Activated CD8-positive, alpha-beta memory T cell treated with anti-CD3 and anti-CD28 coated beads for 36 hours (primary cell): Measurements from ENCODE around the gene GPRC5D. TPM values are rescaled to one million over a fixed set of nuclear protein-coding genes. Genes with fewer than 3 reads are reported as not detected.

Source experiments
- CTCF ChIA-PET: fragments of 350-600 bp; sonication (Branson Sonifier 250); formaldehyde crosslinking; loops from one replicate; lab custom pipeline; 2021; ENCODE audit warnings: antibody characterized with exemption; lab: Charles Lee
- POLR2A ChIA-PET: fragments of 350-600 bp; sonication (Branson Sonifier 250); formaldehyde crosslinking; loops from one replicate; lab custom pipeline; 2021; ENCODE audit warnings: antibody characterized with exemption; lab: Charles Lee
- total RNA-seq, 2 experiments: library from RNA; stranded (reverse); gene quantifications; one replicate each; pipeline ENCODE4 v1.2.3, GENCODE V29; 2021

GPRC5D gene
- total RNA-seq, 2 experiments from 2014 or later, result not detected

GRCh38 chr12:12898136-12898717 lies 53.7 kb downstream of the GPRC5D start:
- ChIA-PET POLR2A (no interaction called here), CTCF (no interaction called here)

DNA sequence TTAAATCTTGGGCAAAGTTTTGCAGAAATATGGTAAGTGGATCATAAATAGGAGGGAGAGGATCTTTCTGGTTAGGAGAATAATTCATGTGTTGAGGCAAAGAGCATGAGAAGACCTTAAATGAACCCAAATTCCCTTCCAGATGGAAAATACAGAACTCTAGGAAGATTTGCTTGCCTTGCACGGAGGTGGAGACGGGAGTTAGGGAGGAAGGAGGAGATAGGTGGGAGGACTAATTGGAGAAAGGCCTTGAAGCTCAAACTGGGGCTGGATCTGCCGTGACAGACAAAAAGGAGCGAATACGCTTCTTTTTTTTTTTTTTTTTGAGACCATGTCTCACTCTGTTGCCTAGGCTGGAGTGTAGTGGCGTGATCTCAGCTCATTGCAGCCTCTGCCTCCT lies 54.7 kb downstream of the GPRC5D start:
- ChIA-PET POLR2A (no interaction called here), CTCF (no interaction called here)

DNA sequence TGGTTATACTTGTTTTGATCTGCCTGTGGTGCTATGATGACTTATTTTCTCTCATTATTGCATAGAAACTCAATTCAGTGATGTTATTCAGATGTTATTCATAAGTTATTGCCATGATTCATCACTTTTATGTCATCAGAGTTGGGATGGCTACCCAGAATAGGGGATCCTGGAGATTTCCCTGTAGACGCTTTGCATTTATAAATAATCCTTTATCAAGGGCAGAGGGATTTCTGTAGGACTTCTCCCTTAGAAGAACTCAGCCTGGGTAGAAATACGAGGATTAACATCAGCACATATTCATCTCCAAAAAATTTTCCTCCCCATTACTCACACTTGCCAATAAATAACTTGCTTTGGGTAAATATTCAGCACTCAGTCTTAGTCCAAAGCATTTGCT lies 55.7 kb downstream of the GPRC5D start:
- POLR2A ChIA-PET, result no interaction called here

GRCh38 chr12:12893438-12893837 lies 58.5 kb downstream of the GPRC5D start:
- ChIA-PET POLR2A (no interaction called here), CTCF (no interaction called here)

More for the DNA sequence above, 55.7 kb downstream of the GPRC5D start:
- CTCF ChIA-PET, result interaction anchor here (0.6 to 0.7 kb wide), 2 partner anchors 64 to 125 kb away, joined by 3 to 4 read pairs; no protein-coding TSS in a partner anchor

DNA sequence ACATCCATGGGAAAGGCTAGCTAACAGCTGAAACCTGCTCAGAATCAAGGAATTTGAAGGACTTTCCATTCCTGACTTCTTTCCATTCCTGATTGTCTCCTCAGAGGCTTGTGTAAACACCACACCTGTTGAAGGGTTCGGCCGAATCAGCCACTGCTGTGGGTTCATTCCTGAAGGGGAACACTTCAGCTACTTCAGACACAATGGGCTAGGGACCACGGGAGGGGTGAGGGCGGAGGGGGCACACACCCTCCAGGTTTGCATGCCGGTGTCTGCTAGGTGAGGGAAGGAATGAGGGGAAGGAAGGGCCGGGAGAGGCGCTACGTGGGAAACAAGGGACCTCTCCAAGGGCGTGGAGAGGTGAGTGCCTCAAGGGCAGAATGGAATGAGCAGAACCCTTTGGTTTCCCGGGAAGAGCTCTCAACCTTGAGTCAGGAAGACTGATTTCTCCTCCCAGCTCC lies 59.3 kb downstream of the GPRC5D start:
- ChIA-PET CTCF (interaction anchor here (0.6 kb wide), 1 partner anchor 9 kb away, joined by 4 read pairs; no protein-coding TSS in a partner anchor), POLR2A (no interaction called here)

GRCh38 chr12:12891881-12892355 lies 60.1 kb downstream of the GPRC5D start:
- CTCF ChIA-PET, result interaction anchor here (0.7 to 1.4 kb wide), 2 partner anchors 24 to 410 kb away, joined by 3 to 4 read pairs; no protein-coding TSS in a partner anchor
- POLR2A ChIA-PET, result no interaction called here

DNA sequence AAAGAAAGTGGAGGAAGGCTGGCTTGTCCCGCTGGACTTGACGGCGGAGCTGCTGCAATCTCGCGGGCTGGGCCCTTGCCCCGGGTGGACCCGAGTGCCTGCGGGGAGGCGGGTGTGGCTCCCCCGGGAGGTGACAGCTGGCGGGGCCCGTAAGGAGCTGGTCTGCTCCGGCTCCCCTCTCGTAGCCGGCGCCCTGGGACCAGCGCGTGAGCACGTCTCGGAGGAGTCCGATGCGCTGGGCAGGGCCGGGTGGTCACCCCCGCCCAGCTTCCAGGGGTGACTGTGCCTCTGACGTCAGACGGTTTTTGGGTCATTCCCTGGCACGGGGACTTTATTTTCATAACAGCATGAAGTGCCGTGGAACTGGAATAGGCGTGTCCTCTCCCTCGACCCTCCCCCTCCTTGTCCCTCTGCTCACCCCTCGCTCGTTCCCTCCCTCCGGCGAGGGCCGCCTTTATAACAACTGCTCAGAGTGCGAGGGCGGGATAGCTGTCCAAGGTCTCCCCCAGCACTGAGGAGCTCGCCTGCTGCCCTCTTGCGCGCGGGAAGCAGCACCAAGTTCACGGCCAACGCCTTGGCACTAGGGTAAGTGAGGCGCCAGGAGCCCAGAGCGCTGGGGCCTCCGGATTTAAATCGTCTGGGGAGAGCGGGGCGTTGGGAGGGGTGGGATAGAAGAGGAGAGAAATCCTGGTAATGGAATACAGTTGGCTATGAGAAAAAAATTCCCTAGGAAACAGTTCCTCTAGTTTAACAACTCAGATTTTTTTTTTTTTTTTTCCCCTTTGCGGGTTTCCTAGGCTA lies 60.7 kb downstream of the GPRC5D start, which contains the start of gene GPRC5A:
Gene GPRC5A (plus strand): TSS at position 483 of the 801 bp plus-strand sequence. CDS start 16,688 bp downstream, outside the sequence.
- POLR2A ChIA-PET, result interaction anchor here (0.6 kb wide), 1 partner anchor 154 kb away, joined by 3 read pairs; no protein-coding TSS in a partner anchor
- CTCF ChIA-PET, result interaction anchor here (0.7 to 1.4 kb wide), 2 partner anchors 25 to 410 kb away, joined by 3 to 4 read pairs; no protein-coding TSS in a partner anchor

Other genes with a start within 250 kb of the GPRC5D start
- gene CDKN1B, start 234.8 kb downstream of the GPRC5D start, total RNA-seq, result 10 to 100 TPM; 33.5 to 33.8 TPM
- 1 to 10 TPM; 2.6 to 2.7 TPM for gene APOLD1, start 166.5 kb downstream of the GPRC5D start, total RNA-seq
- gene DDX47, start 138.8 kb downstream of the GPRC5D start, total RNA-seq, result 100 to 1,000 TPM; 101 to 103 TPM
- not detected for gene GPRC5A, start 60.6 kb downstream of the GPRC5D start, total RNA-seq
- gene HEBP1, start 48.1 kb upstream of the GPRC5D start, total RNA-seq, result 10 to 100 TPM; 14.8 to 17.8 TPM
- gene FAM234B, start 92.2 kb upstream of the GPRC5D start, total RNA-seq, result 1 to 10 TPM; 8.1 to 8.9 TPM
- gene GSG1, start 151.5 kb upstream of the GPRC5D start, total RNA-seq, result not detected
- gene EMP1, start 244.6 kb upstream of the GPRC5D start, total RNA-seq, result 10 to 100 TPM; 13.5 to 20.9 TPM